ENCODE results near the gene NQO1. TPM values are rescaled to one million over a fixed set of nuclear protein-coding genes. Genes with fewer than 3 reads are reported as not detected.

Gene NQO1
- total and polyA plus RNA-seq, 2 of the 8 experiments (the other 6 are each of a cell fraction or from before 2014, with no cell fraction given), result 32.7 to 45.7 TPM

DNA sequence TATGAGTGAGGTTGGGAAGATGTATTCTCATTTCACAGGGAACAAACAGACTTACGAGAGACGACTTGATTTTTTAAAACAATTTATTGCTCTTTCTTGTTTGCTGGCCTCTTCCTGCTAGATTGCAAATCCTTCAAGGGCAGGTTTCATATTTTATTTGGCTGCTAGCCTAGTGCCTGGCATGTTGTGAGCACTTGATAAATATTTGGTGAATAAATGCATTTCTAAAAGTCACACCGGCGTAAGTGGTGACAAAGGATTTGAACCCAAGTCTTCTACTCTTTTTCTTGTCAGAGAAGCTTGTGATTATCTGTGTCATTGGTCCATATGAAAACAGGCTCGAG is 37.2 kb upstream of the NQO1 start:
- H2BK15ac ChIP-seq (ENCODE audit: low read length), result no peak overlapping the region
- no peak overlapping the region for H2BK12ac ChIP-seq (ENCODE audit: low read depth, low read length)
- peaks cover 7% of the 10 kb centered on the region for H3K79me1 ChIP-seq (ENCODE audit: low read depth, low read length)
- no peaks in the 10 kb centered on the region for H4K20me1 ChIP-seq (replicated peaks in 1 of 2; ENCODE audit: control insufficient read depth in 1 of 2, insufficient read depth in 2 of 2, low read length in 2 of 2)
- H3K23ac ChIP-seq (ENCODE audit: insufficient read length), result no peak overlapping the region
- H3K23me2 ChIP-seq (ENCODE audit: low read depth, low read length), result peaks cover 5% of the 10 kb centered on the region; the same call in 1 of the 2 replicates
- WGBS, 2 experiments (ENCODE audit: extremely low coverage in 1 of 2, insufficient coverage in 1 of 2, insufficient read length in 1 of 2, insufficient replicate concordance in 2 of 2, low coverage in 1 of 2, low lambda C conversion rate in 2 of 2, missing lambda C conversion rate in 1 of 2), result 89% methylated on average over 5 of the region's 5 CpGs; no CpG with 5 or more reads in 1 of the 2 experiments
- no peak overlapping the region; a peak in 1 of 7 replicates for H3K9ac ChIP-seq (replicated peaks in 1 of 4; ENCODE audit: extremely low read depth in 1 of 4, low read depth in 3 of 4, low read length in 3 of 4)
- H3K4me3 ChIP-seq (ENCODE audit: extremely low read depth in 1 of 4, insufficient read depth in 2 of 4, low read depth in 3 of 4, low read length in 4 of 4), result peak overlapping the region in 1 of 4 experiments; percentile 100; a peak in 2 of 8 replicates
- no peak overlapping the region for H2AK5ac ChIP-seq (ENCODE audit: low read depth, low read length)
- H4K5ac ChIP-seq (ENCODE audit: insufficient read length, low read depth, low read length), result no peak overlapping the region
- no peak overlapping the region for H3K4ac ChIP-seq (replicated peaks; ENCODE audit: insufficient read length, low read depth, low read length)
- H3K27me3 ChIP-seq (replicated peaks in 1 of 4; ENCODE audit: control insufficient read depth in 3 of 4, extremely low read depth in 1 of 4, insufficient read depth in 3 of 4, low read length in 3 of 4), result no peaks in the 10 kb centered on the region
- ChIA-PET POLR2A (ENCODE audit: partially characterized antibody) (interaction anchor here (1.1 to 2.5 kb wide), 6 partner anchors 9 to 37 kb away, joined by 3 to 17 read pairs (median 4); partner anchors contain the start of genes NOB1 and NQO1), CTCF (ENCODE audit: partially characterized antibody) (interaction anchor here (0.9 to 2.0 kb wide), 2 partner anchors 9 to 368 kb away, joined by 3 to 6 read pairs; partner anchors contain the start of gene NOB1)
- no peak overlapping the region for H4K91ac ChIP-seq (replicated peaks; ENCODE audit: insufficient read length, low read length)
- H3K9me3 ChIP-seq (ENCODE audit: insufficient read depth in 2 of 2, low read depth in 1 of 2, low read length in 1 of 2), result peaks cover 0 to 5% of the 10 kb centered on the region in 2 experiments; a peak in 1 of 4 replicates
- H3K14ac ChIP-seq (ENCODE audit: insufficient read length), result no peak overlapping the region
- no peak overlapping the region for H2AFZ ChIP-seq (ENCODE audit: low read length)
- FAIRE-seq (no peak), DNase-seq (ENCODE audit: low read depth in 1 of 2, low spot score in 2 of 2) (no peak)
- no peak overlapping the region for H3K27ac ChIP-seq (ENCODE audit: low read depth, low read length)
- peaks cover 0 to 2% (median 0%) of the 10 kb centered on the region in 4 experiments; a peak in 3 of 7 replicates for H3K4me1 ChIP-seq (replicated peaks in 1 of 4; ENCODE audit: control insufficient read depth in 3 of 4, insufficient read depth in 4 of 4, low read length in 3 of 4)
- H2BK20ac ChIP-seq (ENCODE audit: low read length), result no peak overlapping the region
- H4K8ac ChIP-seq (ENCODE audit: extremely low read depth, insufficient read depth, low read length), result no peak overlapping the region
- H3K79me2 ChIP-seq (ENCODE audit: control insufficient read depth in 1 of 2, insufficient read depth in 2 of 2, low read length in 2 of 2), result peaks cover 9 to 54% of the 10 kb centered on the region in 2 experiments
- no peak overlapping the region for H3K56ac ChIP-seq (replicated peaks; ENCODE audit: insufficient read length, low read depth, low read length)
- peak overlapping the region; percentile 78 to 89; a peak in 2 of 4 replicates for H3K4me2 ChIP-seq (ENCODE audit: insufficient read depth in 1 of 2, low read depth in 2 of 2, low read length in 2 of 2)
- no peak overlapping the region for H2BK120ac ChIP-seq (replicated peaks; ENCODE audit: low read depth, low read length)
- H2BK5ac ChIP-seq (ENCODE audit: low read depth, low read length), result no peak overlapping the region
- no peaks in the 10 kb centered on the region for H3K36me3 ChIP-seq (ENCODE audit: control insufficient read depth in 2 of 4, insufficient read depth in 4 of 4, low read length in 3 of 4)
- H3K18ac ChIP-seq (ENCODE audit: extremely low read depth, low read length), result no peak overlapping the region
- no peak for TF ChIP-seq CEBPB (IDR thresholded peaks at IDR 0.05; ENCODE audit: low read depth, low read length)
- TF ChIP-seq USF2 (IDR thresholded peaks at IDR 0.05; ENCODE audit: low read length), result no peak
- TF ChIP-seq JUN (IDR thresholded peaks at IDR 0.05; ENCODE audit: low read depth, low read length), result no peak
- no peak for TF ChIP-seq TBP (IDR thresholded peaks at IDR 0.05; ENCODE audit: low read depth, low read length)
- no peak for TF ChIP-seq HDAC6 (IDR thresholded peaks at IDR 0.05; ENCODE audit: low read depth, low read length)
- TF ChIP-seq KDM4A (IDR thresholded peaks at IDR 0.05; ENCODE audit: low read depth, low read length, severe bottlenecking), result no peak
- no peak for TF ChIP-seq SIX5 (IDR thresholded peaks at IDR 0.05; ENCODE audit: low read depth, low read length)
- no peak for TF ChIP-seq MAX (IDR thresholded peaks at IDR 0.05)
- TF ChIP-seq KDM5A (IDR thresholded peaks at IDR 0.05; ENCODE audit: low read length), result no peak
- TF ChIP-seq YY1 (IDR thresholded peaks at IDR 0.05; ENCODE audit: low read depth, low read length), result no peak
- TF ChIP-seq, protein P1, sequence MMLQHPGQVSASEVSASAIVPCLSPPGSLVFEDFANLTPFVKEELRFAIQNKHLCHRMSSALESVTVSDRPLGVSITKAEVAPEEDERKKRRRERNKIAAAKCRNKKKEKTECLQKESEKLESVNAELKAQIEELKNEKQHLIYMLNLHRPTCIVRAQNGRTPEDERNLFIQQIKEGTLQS (IDR thresholded peaks at IDR 0.05; ENCODE audit: insufficient read depth, low read depth, low read length), result no peak
- no peak for TF ChIP-seq NRF1 (IDR thresholded peaks at IDR 0.05; ENCODE audit: low read depth, low read length)
- TF ChIP-seq TAF1 (IDR thresholded peaks at IDR 0.05; ENCODE audit: low read depth, low read length), result no peak

All from H1 (cell line).